Spinal cord (tissue), 10 donors: ENCODE measurements around the gene NME7. TPM values are rescaled to one million over a fixed set of nuclear protein-coding genes. Genes with fewer than 3 reads are reported as not detected.

ENCODE experiments used
- DNase-seq, 6 donors: peaks; one replicate each; pipeline versions ENCODE4 v3.0.0 to v3.0.0-alpha.2; 2013 to 2015; ENCODE audit warnings: low spot score in 6 of 6, low read depth in 4 of 6
- H3K27ac ChIP-seq: one replicate; pipeline ENCODE4 v1.5.1; 2013; ENCODE audit warnings: low read depth, low read length, control low read depth
- H3K27me3 ChIP-seq: one replicate; pipeline ENCODE4 v1.6.1; 2013; ENCODE audit warnings: low read length; ENCODE audit not compliant: control insufficient read depth, insufficient read depth
- H3K36me3 ChIP-seq: one replicate; pipeline ENCODE4 v1.6.1; 2013; ENCODE audit warnings: low read length; ENCODE audit not compliant: control insufficient read depth, insufficient read depth
- H3K4me1 ChIP-seq: one replicate; pipeline ENCODE4 v1.6.1; 2013; ENCODE audit warnings: low read length; ENCODE audit not compliant: control insufficient read depth, insufficient read depth
- H3K4me3 ChIP-seq: one replicate; pipeline ENCODE4 v1.5.1; 2013; ENCODE audit warnings: low read depth, low read length, control low read depth
- H3K9me3 ChIP-seq: one replicate; pipeline ENCODE4 v1.6.1; 2013; ENCODE audit warnings: low read length; ENCODE audit not compliant: control insufficient read depth, insufficient read depth
- WGBS: methylation state at CpG from one replicate; pipeline ENCODE4 v1.1.5; 2013; ENCODE audit warnings: missing lambda C conversion rate; ENCODE audit not compliant: insufficient coverage; 5-methylcytosine and 5-hydroxymethylcytosine counted together
- polyA plus RNA-seq, 2 donors: library from polyadenylated mRNA; unstranded; fragments of 120-200 nt; gene quantifications; one replicate each; pipeline ENCODE4 v1.2.1, GENCODE V29; 2013; ENCODE audit not compliant: insufficient read length in 2 of 2
- total RNA-seq, 2 donors: library from RNA; depleted of rRNA in 1 of 2; stranded (reverse); fragments of 120-200 nt in 1 of 2; fragments of >200 nt in 1 of 2; gene quantifications; one replicate each; pipeline versions ENCODE4 v1.2.3 to v1.2.4, GENCODE V29; 2013 to 2014
- donor health status: healthy.

The NME7 gene
- total and polyA plus RNA-seq, 4 donors, result 21.5 to 131 (median 62.7) TPM

DNA sequence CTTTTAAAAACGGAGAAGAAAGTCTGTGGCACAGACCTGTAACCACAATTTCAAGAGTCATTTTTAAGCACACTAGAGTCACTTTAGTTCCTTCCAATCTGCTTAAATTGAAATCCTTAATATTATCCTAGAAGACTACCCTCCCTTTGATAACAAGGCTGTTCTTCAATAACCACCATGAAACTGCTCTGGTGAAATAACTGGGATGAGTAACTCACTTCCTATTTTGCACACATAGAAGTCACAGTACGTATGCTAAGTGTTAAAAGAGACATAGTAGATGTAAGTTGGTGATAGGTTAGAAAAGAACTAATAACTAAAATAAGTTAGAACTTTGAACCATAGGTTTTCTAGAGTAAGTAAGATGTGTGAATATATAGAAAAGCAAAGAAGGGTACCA lies 107.8 kb downstream of the NME7 start:
- no CpG with 5 or more reads among the region's 2 CpGs for WGBS
- no peaks in the 10 kb centered on the region for H3K27me3 ChIP-seq

DNA sequence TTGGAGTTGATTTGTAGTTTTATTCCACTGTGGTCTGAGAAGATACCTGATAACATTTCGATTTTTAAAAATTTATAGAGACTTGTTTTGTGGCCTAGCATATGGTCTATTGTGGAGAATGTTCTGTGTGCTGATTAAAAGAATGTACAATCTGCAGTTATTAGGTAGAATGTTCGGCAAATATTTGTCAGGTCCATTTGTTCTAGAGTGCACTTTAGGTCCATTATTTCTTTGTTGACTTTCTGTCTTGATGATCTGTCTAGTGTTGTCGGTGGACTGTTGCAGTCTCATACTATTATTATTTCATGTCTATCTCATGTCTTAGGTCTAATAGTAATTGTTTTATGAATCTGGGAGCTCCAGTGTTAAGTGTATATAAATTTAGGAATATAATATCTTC lies 116.8 kb downstream of the NME7 start:
- Histone ChIP-seq H3K4me1 (no peaks in the 10 kb centered on the region), H3K9me3 (peaks cover 2% of the 10 kb centered on the region), H3K27me3 (no peaks in the 10 kb centered on the region), H3K4me3 (no peak overlapping the region), H3K27ac (no peak overlapping the region), H3K36me3 (no peaks in the 10 kb centered on the region)
- 100% methylated on average over 1 of the region's 3 CpGs for WGBS
- no peak for DNase-seq

More for the DNA sequence above, 107.8 kb downstream of the NME7 start:
- H3K4me3 ChIP-seq, result no peak overlapping the region
- H3K4me1 ChIP-seq, result no peaks in the 10 kb centered on the region
- no peak for DNase-seq
- H3K36me3 ChIP-seq, result no peaks in the 10 kb centered on the region
- H3K27ac ChIP-seq, result no peak overlapping the region
- H3K9me3 ChIP-seq, result peaks cover 3% of the 10 kb centered on the region

DNA sequence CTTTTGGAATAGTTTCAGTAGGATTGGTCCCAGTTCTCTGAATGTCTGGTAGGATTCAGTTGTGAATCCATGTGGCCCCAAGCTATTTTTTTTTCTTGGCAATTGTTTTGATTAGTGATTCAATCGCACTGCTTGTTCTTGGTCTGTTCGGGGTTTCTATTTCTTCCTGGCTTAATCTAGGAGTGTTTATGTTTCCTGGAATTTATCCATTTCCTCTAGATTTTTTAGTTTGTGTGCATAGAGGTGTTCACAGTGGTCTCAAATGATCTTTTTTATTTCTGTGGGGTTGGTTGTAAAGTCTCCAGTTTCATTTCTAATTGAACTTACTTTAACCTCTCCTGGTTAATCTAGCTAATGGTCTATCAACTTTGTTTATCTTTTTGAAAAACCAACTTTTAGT lies 117.6 kb downstream of the NME7 start:
- WGBS, result no CpG with 5 or more reads among the region's 2 CpGs
- no peaks in the 10 kb centered on the region for H3K36me3 ChIP-seq
- DNase-seq, result no peak
- no peak overlapping the region for H3K4me3 ChIP-seq
- peaks cover 2% of the 10 kb centered on the region for H3K9me3 ChIP-seq
- H3K4me1 ChIP-seq, result no peaks in the 10 kb centered on the region
- H3K27me3 ChIP-seq, result no peaks in the 10 kb centered on the region
- H3K27ac ChIP-seq, result no peak overlapping the region

DNA sequence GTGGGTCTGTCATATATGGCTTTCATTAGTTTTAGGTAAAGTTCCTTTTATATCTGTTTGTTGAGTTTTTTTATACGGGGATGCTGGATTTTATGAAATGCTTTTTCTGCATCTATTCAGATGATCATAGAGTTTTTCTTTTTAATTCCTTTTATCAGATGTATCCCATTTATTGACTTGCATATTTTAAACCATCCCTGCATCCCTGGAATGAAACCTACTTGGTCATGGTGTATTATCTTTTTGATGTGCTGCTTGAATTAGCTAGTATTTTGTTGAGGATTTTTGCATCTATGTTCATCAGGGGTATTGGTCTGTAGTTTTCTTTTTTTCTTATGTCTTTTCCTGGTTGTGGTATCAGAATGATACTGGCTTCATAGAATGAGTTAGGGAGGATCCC lies 118.0 kb downstream of the NME7 start:
- Histone ChIP-seq H3K4me3 (no peak overlapping the region), H3K4me1 (no peaks in the 10 kb centered on the region), H3K27ac (no peak overlapping the region), H3K27me3 (no peaks in the 10 kb centered on the region), H3K36me3 (no peaks in the 10 kb centered on the region), H3K9me3 (peaks cover 2% of the 10 kb centered on the region)
- WGBS, result no CpG with 5 or more reads among the region's 1 CpG
- DNase-seq, result no peak

DNA sequence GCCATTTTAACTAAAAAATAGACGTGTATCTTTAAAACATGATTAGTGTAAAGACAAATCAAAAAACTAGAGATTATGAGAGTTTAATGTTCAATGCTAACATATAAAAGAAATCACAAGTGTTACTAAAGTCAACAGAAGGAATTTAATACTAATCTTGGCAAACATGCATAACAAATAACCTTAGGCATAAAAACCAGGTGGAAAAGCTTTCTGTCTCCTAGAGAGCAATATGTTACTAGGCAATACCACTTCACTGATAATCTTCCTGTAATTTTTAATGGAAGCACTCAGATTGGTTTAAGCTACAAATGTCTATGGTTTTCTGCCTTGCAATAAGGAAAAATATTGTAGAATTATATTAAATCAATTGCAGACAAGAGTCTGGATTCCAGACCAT lies 121.9 kb downstream of the NME7 start:
- H3K36me3 ChIP-seq, result no peaks in the 10 kb centered on the region
- no CpG with 5 or more reads among the region's 1 CpG for WGBS
- H3K4me1 ChIP-seq, result no peaks in the 10 kb centered on the region
- no peak overlapping the region for H3K4me3 ChIP-seq
- H3K27ac ChIP-seq, result no peak overlapping the region
- no peak for DNase-seq
- peaks cover 2% of the 10 kb centered on the region for H3K9me3 ChIP-seq
- no peaks in the 10 kb centered on the region for H3K27me3 ChIP-seq

DNA sequence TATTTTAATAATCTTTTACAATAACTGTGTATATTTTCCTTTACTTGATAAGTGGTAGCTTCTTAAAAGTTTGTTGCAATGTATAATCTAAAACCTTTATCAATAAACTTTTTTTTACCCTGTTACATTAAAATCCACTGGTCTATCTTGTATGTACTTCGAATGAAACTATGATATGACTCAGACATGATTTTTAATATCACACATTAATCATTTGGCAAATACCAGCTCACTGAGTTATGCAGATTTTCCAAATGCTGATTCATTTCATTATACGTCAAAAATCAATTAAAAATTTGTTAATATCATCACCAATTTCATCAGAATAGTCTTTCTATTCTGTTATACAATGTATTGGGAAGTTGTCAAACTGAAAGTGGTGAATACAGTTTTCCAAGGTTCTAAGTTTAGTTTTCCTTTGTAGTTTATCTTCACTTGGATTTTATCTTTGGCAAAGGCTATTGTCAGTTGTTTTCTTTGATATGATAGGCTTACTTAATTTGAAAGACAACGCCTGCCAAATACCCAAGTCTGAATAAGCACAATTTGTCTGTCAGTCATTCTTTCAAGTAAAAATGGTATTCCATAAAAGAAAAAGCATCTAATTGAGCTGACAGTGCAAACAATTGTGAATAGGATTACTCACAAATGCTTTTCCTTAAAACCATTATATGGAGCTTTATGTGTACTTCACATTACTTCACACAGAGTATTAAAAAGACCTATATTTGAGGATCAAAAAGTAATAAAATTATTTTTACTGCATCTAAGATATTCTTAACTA lies 127.0 kb downstream of the NME7 start:
- DNase-seq, result peak in 1 of 6 donors; percentile 26
- Histone ChIP-seq H3K4me1 (no peaks in the 10 kb centered on the region), H3K27me3 (no peaks in the 10 kb centered on the region), H3K4me3 (no peak overlapping the region), H3K27ac (no peak overlapping the region), H3K36me3 (no peaks in the 10 kb centered on the region), H3K9me3 (no peaks in the 10 kb centered on the region)
- WGBS, result 100% methylated on average over 1 of the region's 3 CpGs

DNA sequence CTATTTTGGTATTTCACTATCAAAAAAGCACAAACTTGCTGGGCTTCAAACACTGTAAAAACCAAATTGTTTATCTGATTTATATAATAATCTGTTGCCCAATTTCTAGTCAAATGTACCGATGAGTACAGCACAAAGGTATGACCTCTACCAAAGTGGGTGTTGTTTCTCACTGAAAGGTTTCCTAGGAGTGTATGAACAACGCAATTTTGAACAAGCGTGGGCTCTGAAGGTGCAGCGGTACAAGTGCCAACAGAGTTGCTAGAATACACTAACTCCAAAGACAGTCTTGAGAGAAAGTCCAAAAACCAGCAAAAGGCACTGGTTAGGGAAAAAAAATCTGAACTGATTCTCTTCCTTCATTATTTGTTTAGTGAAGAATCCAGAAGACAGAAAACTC lies 130.7 kb downstream of the NME7 start:
- DNase-seq, result peak in 1 of 6 donors; percentile 7
- Histone ChIP-seq H3K27ac (no peak overlapping the region), H3K27me3 (no peaks in the 10 kb centered on the region), H3K4me1 (no peaks in the 10 kb centered on the region), H3K4me3 (no peak overlapping the region), H3K36me3 (no peaks in the 10 kb centered on the region), H3K9me3 (no peaks in the 10 kb centered on the region)
- WGBS, result no CpG with 5 or more reads among the region's 4 CpGs

DNA sequence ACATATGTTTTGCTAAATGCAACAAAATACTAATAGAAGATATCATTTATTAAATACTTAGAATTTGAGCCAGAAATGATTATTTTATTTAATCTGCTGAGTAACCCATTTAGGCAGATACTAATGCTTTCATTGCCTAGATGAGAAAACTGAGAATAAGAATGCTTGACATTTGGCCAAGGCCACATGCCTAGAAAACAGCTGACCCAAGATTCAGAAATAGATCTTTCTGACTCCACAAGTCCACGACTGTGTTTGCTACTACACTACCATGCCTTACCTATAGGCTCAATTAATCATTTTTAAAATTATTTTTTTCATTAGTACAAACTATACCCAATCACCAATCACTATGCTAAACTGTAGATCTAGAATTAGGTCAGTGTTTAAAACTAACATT lies 131.5 kb downstream of the NME7 start:
- DNase-seq, result no peak
- no peaks in the 10 kb centered on the region for H3K9me3 ChIP-seq
- no peaks in the 10 kb centered on the region for H3K36me3 ChIP-seq
- H3K27ac ChIP-seq, result no peak overlapping the region
- H3K27me3 ChIP-seq, result no peaks in the 10 kb centered on the region
- no peak overlapping the region for H3K4me3 ChIP-seq
- no CpG with 5 or more reads among the region's 1 CpG for WGBS
- no peaks in the 10 kb centered on the region for H3K4me1 ChIP-seq

DNA sequence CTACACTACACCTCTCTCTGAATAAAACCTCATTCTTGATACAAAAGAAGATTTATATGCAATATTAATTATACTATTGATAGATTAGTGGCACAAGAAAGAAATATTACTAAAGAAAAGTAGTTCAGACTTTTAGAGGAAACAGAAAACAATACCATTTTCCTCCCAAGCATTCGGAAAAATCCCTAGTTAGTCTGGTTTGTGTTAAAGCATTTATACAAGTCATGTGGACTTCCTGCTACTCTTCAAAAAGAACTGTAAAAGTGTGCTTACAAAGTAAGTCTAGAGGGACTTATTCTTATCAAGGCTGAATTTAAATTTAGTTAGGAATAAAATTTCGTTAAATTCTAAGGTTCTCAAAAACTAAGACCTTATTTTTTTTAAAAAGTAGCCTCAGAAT lies 132.0 kb downstream of the NME7 start:
- no peak overlapping the region for H3K4me3 ChIP-seq
- WGBS, result no CpG with 5 or more reads among the region's 2 CpGs
- H3K36me3 ChIP-seq, result no peaks in the 10 kb centered on the region
- no peak overlapping the region for H3K27ac ChIP-seq
- no peaks in the 10 kb centered on the region for H3K9me3 ChIP-seq
- H3K4me1 ChIP-seq, result no peaks in the 10 kb centered on the region
- no peak for DNase-seq
- no peaks in the 10 kb centered on the region for H3K27me3 ChIP-seq

DNA sequence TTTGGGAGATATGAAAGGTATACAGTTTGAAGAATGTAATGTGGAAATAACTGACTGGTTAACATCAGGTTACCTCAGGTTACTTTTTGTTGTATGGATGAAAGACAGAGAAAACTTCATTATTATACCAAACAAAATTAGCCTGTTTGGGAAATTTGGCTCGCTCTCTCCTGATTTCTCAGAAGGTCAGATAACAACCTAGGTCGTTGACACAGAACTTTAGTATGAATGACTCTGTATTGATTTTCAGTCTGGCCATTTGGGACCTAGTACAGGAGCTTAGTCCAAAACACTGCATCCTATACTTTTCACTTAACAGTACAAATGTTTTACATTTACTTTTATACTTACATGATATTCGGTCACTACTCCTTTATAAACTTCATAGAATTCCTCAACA lies 132.8 kb downstream of the NME7 start:
- H3K27ac ChIP-seq, result no peak overlapping the region
- H3K4me1 ChIP-seq, result no peaks in the 10 kb centered on the region
- no peaks in the 10 kb centered on the region for H3K9me3 ChIP-seq
- DNase-seq, result no peak
- no peaks in the 10 kb centered on the region for H3K36me3 ChIP-seq
- no peak overlapping the region for H3K4me3 ChIP-seq
- 100% methylated on average over 1 of the region's 3 CpGs for WGBS
- H3K27me3 ChIP-seq, result no peaks in the 10 kb centered on the region
